ENCODE measurements around the gene SLC5A3.
A peak's percentile ranks its signal among the peaks of the same experiment; 100 is the strongest.

Gene SLC5A3

GRCh38 chr21:34073032-34073748 lies at the start of gene SLC5A3, which contains the start of gene MRPS6:
SLC5A3 (plus strand) TSS chr21:34073578; CDS start chr21:34095199, 21,621 bp downstream.
MRPS6 (plus strand) TSS chr21:34073578; CDS start chr21:34073701, 123 bp downstream.
- peak; percentile 55 to 58 for DNase-seq (ENCODE audit: low read depth in 2 of 2)

GRCh38 chr21:34023691-34024373 lies 49.5 kb upstream of the SLC5A3 start:
- no peak for DNase-seq (ENCODE audit: low read depth in 2 of 2)

GRCh38 chr21:34024374-34024693 lies 49.0 kb upstream of the SLC5A3 start:
- no peak for DNase-seq (ENCODE audit: low read depth in 2 of 2)

GRCh38 chr21:34027721-34028461 lies 45.5 kb upstream of the SLC5A3 start:
- no peak for DNase-seq (ENCODE audit: low read depth in 2 of 2)

- DNase-seq (ENCODE audit: low read depth in 2 of 2), result peak; percentile 44 to 56
Measured at GRCh38 chr21:34029743-34030528, 43.4 kb upstream of the SLC5A3 start.

- no peak for DNase-seq (ENCODE audit: low read depth in 2 of 2)
Measured at GRCh38 chr21:34031835-34032370, 41.5 kb upstream of the SLC5A3 start.

GRCh38 chr21:34034369-34035014 lies 38.9 kb upstream of the SLC5A3 start:
- DNase-seq (ENCODE audit: low read depth in 2 of 2), result no peak

- no peak for DNase-seq (ENCODE audit: low read depth in 2 of 2)
Measured at GRCh38 chr21:34035619-34036354, 37.6 kb upstream of the SLC5A3 start.

GRCh38 chr21:34037009-34037795 lies 36.2 kb upstream of the SLC5A3 start:
- no peak for DNase-seq (ENCODE audit: low read depth in 2 of 2)

GRCh38 chr21:34039678-34040382 lies 33.5 kb upstream of the SLC5A3 start:
- DNase-seq (ENCODE audit: low read depth in 2 of 2), result no peak

GRCh38 chr21:34042735-34043134 lies 30.6 kb upstream of the SLC5A3 start:
- DNase-seq (ENCODE audit: low read depth in 2 of 2), result no peak

GRCh38 chr21:34043333-34043732 lies 30.0 kb upstream of the SLC5A3 start:
- DNase-seq (ENCODE audit: low read depth in 2 of 2), result no peak

GRCh38 chr21:34046917-34047316 lies 26.5 kb upstream of the SLC5A3 start:
- DNase-seq (ENCODE audit: low read depth in 2 of 2), result no peak

- no peak for DNase-seq (ENCODE audit: low read depth in 2 of 2)
Measured at GRCh38 chr21:34047835-34048234, 25.5 kb upstream of the SLC5A3 start.

- DNase-seq (ENCODE audit: low read depth in 2 of 2), result no peak
Measured at GRCh38 chr21:34052171-34052570, 21.2 kb upstream of the SLC5A3 start.

- DNase-seq (ENCODE audit: low read depth in 2 of 2), result no peak
Measured at GRCh38 chr21:34054259-34054658, 19.1 kb upstream of the SLC5A3 start.

- DNase-seq (ENCODE audit: low read depth in 2 of 2), result no peak
Measured at GRCh38 chr21:34055615-34056014, 17.8 kb upstream of the SLC5A3 start.

GRCh38 chr21:34061983-34062382 lies 11.4 kb upstream of the SLC5A3 start:
- DNase-seq (ENCODE audit: low read depth in 2 of 2), result no peak

- DNase-seq (ENCODE audit: low read depth in 2 of 2), result no peak
Measured at GRCh38 chr21:34065027-34065426, 8.4 kb upstream of the SLC5A3 start.
